Ovary (tissue), 3 donors: ENCODE measurements around the gene SPDEF.

Source experiments
- EP300 ChIP-seq: sonication (generic); formaldehyde crosslinking; IDR thresholded peaks from one replicate; pipeline ENCODE4 v1.6.1; 2017; ENCODE audit warnings: antibody characterized with exemption
- TF ChIP-seq, protein P1 (sequence below), 3 donors: fragments of 450-650 bp in 2 of 3; fragments of 200-600 bp in 1 of 3; IDR thresholded peaks; one replicate each; pipeline versions ENCODE4 v1.5.1 to v1.8.0; 2016 to 2022; ENCODE audit warnings: antibody characterized with exemption in 3 of 3, mild to moderate bottlenecking in 1 of 3
- donor health status: DM: no; HTN: no; CAD: no.

- TF ChIP-seq, protein P1, sequence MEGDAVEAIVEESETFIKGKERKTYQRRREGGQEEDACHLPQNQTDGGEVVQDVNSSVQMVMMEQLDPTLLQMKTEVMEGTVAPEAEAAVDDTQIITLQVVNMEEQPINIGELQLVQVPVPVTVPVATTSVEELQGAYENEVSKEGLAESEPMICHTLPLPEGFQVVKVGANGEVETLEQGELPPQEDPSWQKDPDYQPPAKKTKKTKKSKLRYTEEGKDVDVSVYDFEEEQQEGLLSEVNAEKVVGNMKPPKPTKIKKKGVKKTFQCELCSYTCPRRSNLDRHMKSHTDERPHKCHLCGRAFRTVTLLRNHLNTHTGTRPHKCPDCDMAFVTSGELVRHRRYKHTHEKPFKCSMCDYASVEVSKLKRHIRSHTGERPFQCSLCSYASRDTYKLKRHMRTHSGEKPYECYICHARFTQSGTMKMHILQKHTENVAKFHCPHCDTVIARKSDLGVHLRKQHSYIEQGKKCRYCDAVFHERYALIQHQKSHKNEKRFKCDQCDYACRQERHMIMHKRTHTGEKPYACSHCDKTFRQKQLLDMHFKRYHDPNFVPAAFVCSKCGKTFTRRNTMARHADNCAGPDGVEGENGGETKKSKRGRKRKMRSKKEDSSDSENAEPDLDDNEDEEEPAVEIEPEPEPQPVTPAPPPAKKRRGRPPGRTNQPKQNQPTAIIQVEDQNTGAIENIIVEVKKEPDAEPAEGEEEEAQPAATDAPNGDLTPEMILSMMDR (IDR thresholded peaks at IDR 0.05), result no peak
- TF ChIP-seq EP300, result no peak
Observed at GRCh38 chr6:34512738-34513115, 43.4 kb downstream of the SPDEF start.
